ENCODE results near the gene TMEM14B.

The TMEM14B gene

GRCh38 chr6:10792101-10792500, 44.5 kb downstream of the TMEM14B start:
- no peak for TF ChIP-seq RAD21 (IDR thresholded peaks at IDR 0.05; ENCODE audit: low read depth)
- no peak for TF ChIP-seq TAF1 (IDR thresholded peaks at IDR 0.05; ENCODE audit: low read depth)
- no peak for TF ChIP-seq EP300 (IDR thresholded peaks at IDR 0.05; ENCODE audit: borderline replicate concordance)
- TF ChIP-seq FOXM1 (IDR thresholded peaks at IDR 0.05; ENCODE audit: borderline replicate concordance, low read depth): no peak
- TF ChIP-seq REST (IDR thresholded peaks at IDR 0.05; ENCODE audit: low read depth): no peak
- TF ChIP-seq CEBPB (IDR thresholded peaks at IDR 0.05): no peak
- TF ChIP-seq ZBTB7A (IDR thresholded peaks at IDR 0.05; ENCODE audit: low read depth): no peak
- TF ChIP-seq TCF12 (IDR thresholded peaks at IDR 0.05; ENCODE audit: low read depth): no peak
- TF ChIP-seq CREB1 (IDR thresholded peaks at IDR 0.05; ENCODE audit: low read depth): no peak
- TF ChIP-seq EGR1 (IDR thresholded peaks at IDR 0.05): no peak
- TF ChIP-seq NFIC (IDR thresholded peaks at IDR 0.05): no peak
- TF ChIP-seq TEAD4 (IDR thresholded peaks at IDR 0.05): no peak
- TF ChIP-seq, protein P1, sequence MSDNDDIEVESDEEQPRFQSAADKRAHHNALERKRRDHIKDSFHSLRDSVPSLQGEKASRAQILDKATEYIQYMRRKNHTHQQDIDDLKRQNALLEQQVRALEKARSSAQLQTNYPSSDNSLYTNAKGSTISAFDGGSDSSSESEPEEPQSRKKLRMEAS (IDR thresholded peaks at IDR 0.05): no peak
- TF ChIP-seq YY1 (IDR thresholded peaks at IDR 0.05; ENCODE audit: low read depth): no peak
- TF ChIP-seq USF1 (IDR thresholded peaks at IDR 0.05): no peak

- TF ChIP-seq, protein P1 (IDR thresholded peaks at IDR 0.05): no peak
- no peak for TF ChIP-seq ZBTB7A (IDR thresholded peaks at IDR 0.05; ENCODE audit: low read depth)
- TF ChIP-seq YY1 (IDR thresholded peaks at IDR 0.05; ENCODE audit: low read depth): no peak
Measured at GRCh38 chr6:10793035-10793434, 45.4 kb downstream of the TMEM14B start.

DNA sequence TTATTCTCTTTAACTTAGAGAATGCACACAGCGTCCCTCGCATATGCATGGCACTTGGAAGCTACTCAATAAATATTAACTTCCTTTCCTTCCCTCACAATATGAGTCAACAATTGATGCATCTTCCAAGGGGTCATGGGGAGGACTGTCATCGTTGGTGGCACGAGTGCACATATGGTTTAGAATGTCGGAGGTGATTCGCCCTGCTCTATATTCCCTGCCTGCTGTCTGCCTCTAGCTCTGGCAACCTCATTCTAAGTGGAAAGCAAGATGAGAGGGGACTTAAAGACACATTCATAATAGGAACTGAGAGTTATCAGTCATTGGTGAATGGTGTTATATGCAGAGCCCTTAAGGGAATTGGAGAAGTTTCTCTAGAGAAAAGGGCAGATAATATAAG, 46.1 kb downstream of the TMEM14B start:
- TF ChIP-seq, protein P1 (IDR thresholded peaks at IDR 0.05): no peak
- no peak for TF ChIP-seq REST (IDR thresholded peaks at IDR 0.05; ENCODE audit: low read depth)
- TF ChIP-seq EGR1 (IDR thresholded peaks at IDR 0.05): no peak
- TF ChIP-seq TEAD4 (IDR thresholded peaks at IDR 0.05): no peak
- no peak for TF ChIP-seq TCF12 (IDR thresholded peaks at IDR 0.05; ENCODE audit: low read depth)
- TF ChIP-seq ZBTB7A (IDR thresholded peaks at IDR 0.05; ENCODE audit: low read depth): no peak
- no peak for TF ChIP-seq CREB1 (IDR thresholded peaks at IDR 0.05; ENCODE audit: low read depth)
- no peak for TF ChIP-seq CEBPB (IDR thresholded peaks at IDR 0.05)
- TF ChIP-seq TAF1 (IDR thresholded peaks at IDR 0.05; ENCODE audit: low read depth): no peak
- TF ChIP-seq USF1 (IDR thresholded peaks at IDR 0.05): no peak
- TF ChIP-seq FOXM1 (IDR thresholded peaks at IDR 0.05; ENCODE audit: borderline replicate concordance, low read depth): no peak
- TF ChIP-seq EP300 (IDR thresholded peaks at IDR 0.05; ENCODE audit: borderline replicate concordance): no peak
- TF ChIP-seq NFIC (IDR thresholded peaks at IDR 0.05): no peak

GRCh38 chr6:10794239-10794638, 46.6 kb downstream of the TMEM14B start:
- no peak for TF ChIP-seq TAF1 (IDR thresholded peaks at IDR 0.05; ENCODE audit: low read depth)
- no peak for TF ChIP-seq NFIC (IDR thresholded peaks at IDR 0.05)
- TF ChIP-seq USF1 (IDR thresholded peaks at IDR 0.05): no peak
- TF ChIP-seq EP300 (IDR thresholded peaks at IDR 0.05; ENCODE audit: borderline replicate concordance): no peak
- TF ChIP-seq FOXM1 (IDR thresholded peaks at IDR 0.05; ENCODE audit: borderline replicate concordance, low read depth): no peak
- no peak for TF ChIP-seq TCF12 (IDR thresholded peaks at IDR 0.05; ENCODE audit: low read depth)
- no peak for TF ChIP-seq REST (IDR thresholded peaks at IDR 0.05; ENCODE audit: low read depth)
- no peak for TF ChIP-seq RAD21 (IDR thresholded peaks at IDR 0.05; ENCODE audit: low read depth)
- TF ChIP-seq, protein P1 (IDR thresholded peaks at IDR 0.05): no peak
- no peak for TF ChIP-seq CEBPB (IDR thresholded peaks at IDR 0.05)

Data from Ishikawa (cell line).